ENCODE results near the gene FOCAD.

GRCh38 chr9:20650750-20651299 is 33.2 kb upstream of the FOCAD start:
- TF ChIP-seq, protein P1, sequence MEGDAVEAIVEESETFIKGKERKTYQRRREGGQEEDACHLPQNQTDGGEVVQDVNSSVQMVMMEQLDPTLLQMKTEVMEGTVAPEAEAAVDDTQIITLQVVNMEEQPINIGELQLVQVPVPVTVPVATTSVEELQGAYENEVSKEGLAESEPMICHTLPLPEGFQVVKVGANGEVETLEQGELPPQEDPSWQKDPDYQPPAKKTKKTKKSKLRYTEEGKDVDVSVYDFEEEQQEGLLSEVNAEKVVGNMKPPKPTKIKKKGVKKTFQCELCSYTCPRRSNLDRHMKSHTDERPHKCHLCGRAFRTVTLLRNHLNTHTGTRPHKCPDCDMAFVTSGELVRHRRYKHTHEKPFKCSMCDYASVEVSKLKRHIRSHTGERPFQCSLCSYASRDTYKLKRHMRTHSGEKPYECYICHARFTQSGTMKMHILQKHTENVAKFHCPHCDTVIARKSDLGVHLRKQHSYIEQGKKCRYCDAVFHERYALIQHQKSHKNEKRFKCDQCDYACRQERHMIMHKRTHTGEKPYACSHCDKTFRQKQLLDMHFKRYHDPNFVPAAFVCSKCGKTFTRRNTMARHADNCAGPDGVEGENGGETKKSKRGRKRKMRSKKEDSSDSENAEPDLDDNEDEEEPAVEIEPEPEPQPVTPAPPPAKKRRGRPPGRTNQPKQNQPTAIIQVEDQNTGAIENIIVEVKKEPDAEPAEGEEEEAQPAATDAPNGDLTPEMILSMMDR (conservative IDR thresholded peaks at IDR 0.05; ENCODE audit: low read depth, low read length): no peak
- TF ChIP-seq EZH2 (IDR thresholded peaks at IDR 0.05; ENCODE audit: borderline replicate concordance, low read depth, low read length, poor library complexity, severe bottlenecking): no peak
